Measurements from ENCODE around the gene NLGN1.

The NLGN1 gene

DNA sequence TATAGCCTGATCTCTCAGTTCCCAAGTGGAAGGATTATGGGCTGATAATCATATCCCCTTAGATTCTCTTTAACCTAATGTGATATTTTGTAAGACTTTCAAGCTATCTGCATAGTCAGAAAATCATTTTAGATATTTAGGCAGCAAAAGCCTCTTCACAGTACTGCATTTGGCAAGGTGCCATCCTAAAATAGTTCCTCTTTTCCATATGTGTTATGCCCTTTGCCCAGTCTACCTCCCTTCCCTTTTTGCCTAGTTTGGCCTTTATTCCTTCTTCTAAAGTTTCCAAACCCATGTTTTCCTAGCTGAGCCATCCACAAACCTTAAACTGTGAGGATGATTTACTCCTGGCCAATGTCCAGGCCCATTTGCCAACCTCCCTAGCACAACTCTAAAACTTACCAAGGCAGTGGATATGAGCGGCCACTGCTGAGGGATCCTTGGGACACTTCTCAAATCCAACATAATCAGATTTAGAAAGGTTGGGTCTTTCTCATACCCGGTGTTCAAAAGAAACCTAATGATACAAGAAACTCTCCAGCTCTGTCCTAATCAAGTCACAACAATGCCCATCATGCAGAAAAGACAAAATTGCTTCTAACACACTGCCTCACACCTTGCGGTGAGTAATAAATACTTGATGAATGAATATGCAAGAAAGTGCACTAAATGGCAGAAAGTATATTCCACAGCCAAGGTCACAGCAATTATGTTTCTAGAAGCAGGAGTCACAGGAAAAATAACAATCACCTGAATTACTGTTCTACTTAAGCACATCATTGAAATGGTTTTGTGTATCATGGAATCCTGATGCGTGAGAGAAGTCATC is 493.9 kb downstream of the NLGN1 start:
- H3K4me3 ChIP-seq (ENCODE audit: control insufficient read depth, low read depth, low read length): no peak overlapping the region
- TF ChIP-seq CTCF (conservative IDR thresholded peaks at IDR 0.05; ENCODE audit: control insufficient read depth, insufficient read depth, low read depth, low read length): no peak
- DNase-seq (ENCODE audit: low read depth): peak; percentile 11

DNA sequence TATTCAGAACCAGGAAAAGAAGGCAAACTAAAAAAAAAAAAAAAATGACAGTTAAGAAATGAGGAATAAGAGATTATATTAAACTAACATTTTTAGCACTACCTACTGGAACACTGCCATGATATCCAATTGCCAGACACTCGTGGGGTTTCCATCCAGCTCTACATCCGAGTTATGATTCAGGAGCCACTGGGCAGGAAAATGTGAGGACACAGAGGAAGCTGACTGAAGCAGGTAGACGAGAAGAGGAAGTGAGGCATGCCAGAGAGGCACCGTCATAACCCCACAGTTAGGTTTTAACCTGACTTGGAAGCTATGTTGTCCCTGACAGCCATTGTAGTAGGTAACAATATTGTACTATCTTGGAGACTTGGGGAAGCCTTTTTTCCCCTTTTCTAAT is 495.0 kb downstream of the NLGN1 start:
- DNase-seq (ENCODE audit: low read depth): no peak
- no peak for TF ChIP-seq CTCF (conservative IDR thresholded peaks at IDR 0.05; ENCODE audit: control insufficient read depth, insufficient read depth, low read depth, low read length)
- no peak overlapping the region for H3K4me3 ChIP-seq (ENCODE audit: control insufficient read depth, low read depth, low read length)

- no peak overlapping the region for H3K4me3 ChIP-seq (ENCODE audit: control insufficient read depth, low read depth, low read length)
- TF ChIP-seq CTCF (conservative IDR thresholded peaks at IDR 0.05; ENCODE audit: control insufficient read depth, insufficient read depth, low read depth, low read length): no peak
- peak; percentile 72 for DNase-seq (ENCODE audit: low read depth)
These were observed 495.5 kb downstream of the NLGN1 start for GRCh38 chr3:173893066-173893465.

DNA sequence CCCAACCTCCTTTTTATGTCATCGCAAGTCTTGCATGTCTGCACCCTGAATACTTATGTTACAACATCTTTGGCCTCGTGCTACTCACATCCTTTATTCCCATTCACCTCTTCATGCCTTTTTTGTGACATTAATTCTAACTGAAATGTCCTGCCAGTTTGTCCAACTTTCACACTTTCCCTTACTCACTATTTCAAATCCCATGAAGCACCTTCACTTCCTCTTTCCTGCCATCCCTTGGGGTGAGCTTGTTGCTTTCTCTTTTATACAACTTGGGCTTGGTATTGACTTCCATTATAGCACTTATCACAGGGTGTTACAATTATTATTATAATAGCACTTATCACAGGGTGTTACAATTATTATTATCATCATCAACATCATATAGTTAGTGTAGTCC is 496.3 kb downstream of the NLGN1 start:
- H3K4me3 ChIP-seq (ENCODE audit: control insufficient read depth, low read depth, low read length): no peak overlapping the region
- DNase-seq (ENCODE audit: low read depth): no peak
- no peak for TF ChIP-seq CTCF (conservative IDR thresholded peaks at IDR 0.05; ENCODE audit: control insufficient read depth, insufficient read depth, low read depth, low read length)

DNA sequence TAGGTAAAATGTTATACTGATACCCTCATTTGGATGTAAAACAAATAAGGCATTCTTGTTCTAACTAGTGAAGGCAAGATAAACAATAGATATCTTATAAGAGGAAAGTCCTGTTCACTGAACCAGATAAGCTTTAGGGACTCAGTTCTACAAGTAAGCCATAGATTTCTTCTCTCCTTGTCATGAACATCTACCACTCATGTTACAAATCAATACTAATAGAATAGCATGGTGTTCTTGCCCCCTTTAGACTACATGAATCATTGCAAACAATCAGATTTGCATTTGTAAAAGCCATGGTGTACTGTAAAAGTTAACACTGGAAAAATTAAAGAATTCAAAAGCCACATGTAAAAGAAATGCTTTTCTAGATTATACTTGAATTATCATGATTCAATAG is 500.1 kb downstream of the NLGN1 start:
- no peak overlapping the region for H3K4me3 ChIP-seq (ENCODE audit: control insufficient read depth, low read depth, low read length)
- DNase-seq (ENCODE audit: low read depth): no peak
- no peak for TF ChIP-seq CTCF (conservative IDR thresholded peaks at IDR 0.05; ENCODE audit: control insufficient read depth, insufficient read depth, low read depth, low read length)

DNA sequence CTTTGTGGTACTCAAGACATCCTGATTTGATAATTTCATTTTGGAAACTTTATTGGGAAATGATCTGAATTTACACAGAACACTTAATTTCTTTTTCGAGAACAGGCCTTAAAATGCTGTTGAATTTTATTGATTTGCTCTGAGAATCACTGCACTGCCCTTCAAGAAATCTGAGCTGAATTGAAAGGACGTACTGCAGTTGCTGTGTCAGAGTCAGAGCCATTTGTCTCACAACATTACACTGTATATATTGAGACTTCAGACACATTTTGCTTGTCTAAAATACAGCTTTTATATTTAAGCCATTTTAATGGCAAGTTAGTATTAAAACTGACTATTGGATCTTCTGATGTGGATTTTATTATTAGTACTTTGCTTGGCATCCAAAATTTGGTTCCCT is 504.1 kb downstream of the NLGN1 start:
- TF ChIP-seq CTCF (conservative IDR thresholded peaks at IDR 0.05; ENCODE audit: control insufficient read depth, insufficient read depth, low read depth, low read length): no peak
- H3K4me3 ChIP-seq (ENCODE audit: control insufficient read depth, low read depth, low read length): no peak overlapping the region
- DNase-seq (ENCODE audit: low read depth): no peak
